ENCODE measurements around the gene GNE. TPM values are rescaled to one million over a fixed set of nuclear protein-coding genes. Genes with fewer than 3 reads are reported as not detected.

GNE gene
- total and polyA plus RNA-seq, 9 of the 15 experiments (the other 6 are each of a cell fraction or from before 2014, with no cell fraction given) = 5.1 to 18.6 (median 12.0) TPM

- no peak for TF ChIP-seq ZNF77 (CRISPR knock-in tag; IDR thresholded peaks at IDR 0.05)
- TF ChIP-seq CXXC5 (CRISPR knock-in tag; IDR thresholded peaks at IDR 0.05) = peak; percentile 40
- no peak for TF ChIP-seq ZNF197 (CRISPR knock-in tag; IDR thresholded peaks at IDR 0.05; ENCODE audit: low read depth)
- TF ChIP-seq KAT2B (IDR thresholded peaks at IDR 0.05; ENCODE audit: low read depth, low read length) = no peak
- TF ChIP-seq FOS (IDR thresholded peaks at IDR 0.05; ENCODE audit: extremely low read depth, insufficient read length) = no peak
- TF ChIP-seq NFIC (IDR thresholded peaks at IDR 0.05) = no peak
- TF ChIP-seq, protein P1, sequence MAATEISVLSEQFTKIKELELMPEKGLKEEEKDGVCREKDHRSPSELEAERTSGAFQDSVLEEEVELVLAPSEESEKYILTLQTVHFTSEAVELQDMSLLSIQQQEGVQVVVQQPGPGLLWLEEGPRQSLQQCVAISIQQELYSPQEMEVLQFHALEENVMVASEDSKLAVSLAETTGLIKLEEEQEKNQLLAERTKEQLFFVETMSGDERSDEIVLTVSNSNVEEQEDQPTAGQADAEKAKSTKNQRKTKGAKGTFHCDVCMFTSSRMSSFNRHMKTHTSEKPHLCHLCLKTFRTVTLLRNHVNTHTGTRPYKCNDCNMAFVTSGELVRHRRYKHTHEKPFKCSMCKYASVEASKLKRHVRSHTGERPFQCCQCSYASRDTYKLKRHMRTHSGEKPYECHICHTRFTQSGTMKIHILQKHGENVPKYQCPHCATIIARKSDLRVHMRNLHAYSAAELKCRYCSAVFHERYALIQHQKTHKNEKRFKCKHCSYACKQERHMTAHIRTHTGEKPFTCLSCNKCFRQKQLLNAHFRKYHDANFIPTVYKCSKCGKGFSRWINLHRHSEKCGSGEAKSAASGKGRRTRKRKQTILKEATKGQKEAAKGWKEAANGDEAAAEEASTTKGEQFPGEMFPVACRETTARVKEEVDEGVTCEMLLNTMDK (IDR thresholded peaks at IDR 0.05; ENCODE audit: borderline replicate concordance, insufficient read depth, low read depth, low read length, poor library complexity, severe bottlenecking) = peak; percentile 3
- 0 out of 2 replicates have a peak, but pooled peaks have one; percentile 28 for TF ChIP-seq ZBTB7A (IDR thresholded peaks at IDR 0.05; ENCODE audit: borderline replicate concordance, control insufficient read depth, low read depth, low read length)
- no peak for TF ChIP-seq GATAD2A (IDR thresholded peaks at IDR 0.05)
- TF ChIP-seq ZNF584 (CRISPR knock-in tag; IDR thresholded peaks at IDR 0.05; ENCODE audit: low read depth) = no peak
- no peak for TF ChIP-seq ZSCAN29 (IDR thresholded peaks at IDR 0.05)
- peak; percentile 74 for TF ChIP-seq SP1 (CRISPR knock-in tag; IDR thresholded peaks at IDR 0.05)
Observed at GRCh38 chr9:36166168-36166927, 91.9 kb downstream of the GNE start (continued).

All from K562 (cell line).